Smooth muscle cell (in vitro differentiated cells): ENCODE results near the gene POMC. TPM values are rescaled to one million over a fixed set of nuclear protein-coding genes. Genes with fewer than 3 reads are reported as not detected.

Source experiments
- DNase-seq: peaks from one replicate; lab custom pipeline; 2025; ENCODE audit not compliant: unreplicated experiment; lab: John Stamatoyannopoulos, UW
- H2AFZ ChIP-seq: fragments of 200-600 bp; sonication (generic); 2 replicates; pipeline ENCODE4 v1.6.0; 2016; ENCODE audit warnings: antibody characterized with exemption, low read depth, mild to moderate bottlenecking
- H3F3A ChIP-seq: fragments of 200-600 bp; sonication (generic); 2 replicates; pipeline ENCODE4 v1.6.0; 2017; ENCODE audit warnings: antibody characterized with exemption, low read depth
- H3K27ac ChIP-seq: fragments of 200-600 bp; sonication (generic); 2 replicates; pipeline ENCODE4 v1.5.1; 2016; ENCODE audit warnings: low read depth, mild to moderate bottlenecking
- H3K27me3 ChIP-seq: fragments of 200-600 bp; sonication (generic); 2 replicates; pipeline ENCODE4 v1.6.1; 2016; ENCODE audit warnings: low read depth, mild to moderate bottlenecking
- H3K36me3 ChIP-seq: fragments of 200-600 bp; sonication (generic); 2 replicates; pipeline ENCODE4 v1.5.1; 2016; ENCODE audit warnings: low read depth
- H3K4me1 ChIP-seq: fragments of 200-600 bp; sonication (generic); 2 replicates; pipeline ENCODE4 v1.5.1; 2016; ENCODE audit warnings: low read depth
- H3K4me2 ChIP-seq: fragments of 200-600 bp; sonication (generic); 2 replicates; pipeline ENCODE4 v1.6.0; 2016; ENCODE audit warnings: mild to moderate bottlenecking
- H3K4me3 ChIP-seq: fragments of 200-600 bp; sonication (generic); 2 replicates; pipeline ENCODE4 v1.5.1; 2016; ENCODE audit warnings: mild to moderate bottlenecking
- H3K79me2 ChIP-seq: fragments of 200-600 bp; sonication (generic); 2 replicates; pipeline ENCODE4 v1.6.0; 2016; ENCODE audit warnings: low read depth, mild to moderate bottlenecking
- H3K9ac ChIP-seq: fragments of 200-600 bp; sonication (generic); 2 replicates; pipeline ENCODE4 v1.6.0; 2016; ENCODE audit warnings: low read depth
- H3K9me3 ChIP-seq: fragments of 200-600 bp; sonication (generic); replicated peaks from 2 replicates; pipeline ENCODE4 v1.5.1; 2016; ENCODE audit warnings: low read depth
- H4K20me1 ChIP-seq: fragments of 200-600 bp; sonication (generic); 2 replicates; pipeline ENCODE4 v1.6.0; 2016; ENCODE audit warnings: low read depth
- WGBS: methylation state at CpG from one replicate; pipeline ENCODE4 v1.1.7; 2016; ENCODE audit warnings: low lambda C conversion rate; 5-methylcytosine and 5-hydroxymethylcytosine counted together
- polyA plus RNA-seq: library from polyadenylated mRNA; unstranded; fragments of >200 nt; fragmentation: Nextera tagmentation; extraction: Ambion mirVana; gene quantifications from 2 replicates; pipeline ENCODE4 v1.2.1, GENCODE V29; 2016
- total RNA-seq: library from RNA; depleted of rRNA; stranded (reverse); fragments of >200 nt; gene quantifications from 2 replicates; pipeline ENCODE4 v1.2.3, GENCODE V29; 2014
- TF ChIP-seq, protein P1 (sequence below): fragments of 200-600 bp; sonication (generic); IDR thresholded peaks from 2 replicates; pipeline ENCODE4 v1.5.1; 2017; ENCODE audit warnings: borderline replicate concordance, mild to moderate bottlenecking, antibody characterized with exemption; ENCODE audit not compliant: insufficient read depth, poor library complexity, severe bottlenecking

POMC gene
- total and polyA plus RNA-seq, 2 experiments from 2014 or later = not detected

GRCh38 chr2:25194576-25195122 lies 26.3 kb upstream of the POMC start:
- H3K9ac ChIP-seq = no peak overlapping the region
- H3K27me3 ChIP-seq = no peaks in the 10 kb centered on the region
- H4K20me1 ChIP-seq = no peaks in the 10 kb centered on the region
- no peak overlapping the region for H2AFZ ChIP-seq
- TF ChIP-seq, protein P1, sequence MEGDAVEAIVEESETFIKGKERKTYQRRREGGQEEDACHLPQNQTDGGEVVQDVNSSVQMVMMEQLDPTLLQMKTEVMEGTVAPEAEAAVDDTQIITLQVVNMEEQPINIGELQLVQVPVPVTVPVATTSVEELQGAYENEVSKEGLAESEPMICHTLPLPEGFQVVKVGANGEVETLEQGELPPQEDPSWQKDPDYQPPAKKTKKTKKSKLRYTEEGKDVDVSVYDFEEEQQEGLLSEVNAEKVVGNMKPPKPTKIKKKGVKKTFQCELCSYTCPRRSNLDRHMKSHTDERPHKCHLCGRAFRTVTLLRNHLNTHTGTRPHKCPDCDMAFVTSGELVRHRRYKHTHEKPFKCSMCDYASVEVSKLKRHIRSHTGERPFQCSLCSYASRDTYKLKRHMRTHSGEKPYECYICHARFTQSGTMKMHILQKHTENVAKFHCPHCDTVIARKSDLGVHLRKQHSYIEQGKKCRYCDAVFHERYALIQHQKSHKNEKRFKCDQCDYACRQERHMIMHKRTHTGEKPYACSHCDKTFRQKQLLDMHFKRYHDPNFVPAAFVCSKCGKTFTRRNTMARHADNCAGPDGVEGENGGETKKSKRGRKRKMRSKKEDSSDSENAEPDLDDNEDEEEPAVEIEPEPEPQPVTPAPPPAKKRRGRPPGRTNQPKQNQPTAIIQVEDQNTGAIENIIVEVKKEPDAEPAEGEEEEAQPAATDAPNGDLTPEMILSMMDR = no peak
- H3K4me3 ChIP-seq = no peak overlapping the region
- no peaks in the 10 kb centered on the region for H3K9me3 ChIP-seq
- no peaks in the 10 kb centered on the region for H3K79me2 ChIP-seq
- no peaks in the 10 kb centered on the region for H3K4me1 ChIP-seq
- H3F3A ChIP-seq = no peaks in the 10 kb centered on the region
- no peaks in the 10 kb centered on the region for H3K36me3 ChIP-seq
- H3K4me2 ChIP-seq = no peak overlapping the region
- WGBS = 76% methylated on average over 9 of the region's 9 CpGs
- H3K27ac ChIP-seq = no peak overlapping the region
- DNase-seq = no peak

DNA sequence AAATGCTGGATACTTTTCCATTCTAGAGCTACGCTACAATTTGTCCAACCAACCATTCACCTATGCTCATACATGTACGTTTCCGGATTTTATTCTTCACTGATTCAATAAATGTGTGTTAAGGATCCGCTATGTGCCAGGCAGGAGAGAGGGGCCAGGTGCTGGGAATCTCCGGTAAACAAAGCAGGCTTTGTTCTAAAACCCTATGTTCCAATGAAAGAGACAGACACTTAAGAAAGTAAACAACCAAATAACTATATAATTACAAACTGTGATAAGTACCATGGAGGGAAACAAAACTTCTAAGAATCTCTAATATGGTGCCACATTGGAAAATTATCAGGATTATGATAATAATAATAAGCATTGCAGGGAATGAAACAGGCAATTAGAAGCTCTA lies 22.2 kb upstream of the POMC start:
- Histone ChIP-seq H3K79me2 (no peaks in the 10 kb centered on the region), H3K9me3 (no peaks in the 10 kb centered on the region), H3K36me3 (no peaks in the 10 kb centered on the region), H3K27ac (no peak overlapping the region), H3K9ac (no peak overlapping the region), H2AFZ (no peak overlapping the region), H3K4me3 (no peak overlapping the region), H3F3A (no peaks in the 10 kb centered on the region), H3K4me1 (no peaks in the 10 kb centered on the region), H3K27me3 (no peaks in the 10 kb centered on the region), H3K4me2 (no peak overlapping the region), H4K20me1 (no peaks in the 10 kb centered on the region)
- DNase-seq = no peak
- TF ChIP-seq, protein P1 = no peak
- 93% methylated on average over 5 of the region's 5 CpGs for WGBS

DNA sequence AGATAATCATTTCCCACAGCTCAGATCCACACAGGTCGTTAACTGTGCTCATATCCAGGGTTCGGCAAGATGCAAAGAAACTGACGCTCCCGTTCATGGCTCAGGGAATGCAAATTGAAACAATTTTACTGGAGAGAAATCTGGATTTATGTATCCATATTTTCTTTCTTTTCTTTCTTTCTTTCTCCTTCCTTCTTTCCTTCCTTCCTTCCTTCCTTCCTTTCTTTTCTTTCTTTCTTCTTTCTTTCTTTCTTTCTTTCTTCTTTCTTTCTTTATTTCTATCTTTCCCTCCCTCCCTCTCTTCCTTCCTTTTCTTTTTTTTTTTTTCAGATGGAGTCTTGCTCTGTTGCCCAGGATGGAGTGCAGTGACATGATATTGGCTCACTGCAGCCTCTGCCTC lies 20.0 kb upstream of the POMC start:
- Histone ChIP-seq H3K9me3 (no peaks in the 10 kb centered on the region), H2AFZ (no peak overlapping the region), H3K4me3 (no peak overlapping the region), H3K9ac (no peak overlapping the region), H3K79me2 (no peaks in the 10 kb centered on the region), H3F3A (no peaks in the 10 kb centered on the region), H3K27ac (no peak overlapping the region), H3K4me1 (no peaks in the 10 kb centered on the region), H4K20me1 (no peaks in the 10 kb centered on the region), H3K27me3 (no peaks in the 10 kb centered on the region), H3K4me2 (no peak overlapping the region), H3K36me3 (no peaks in the 10 kb centered on the region)
- no peak for DNase-seq
- WGBS = 92% methylated on average over 4 of the region's 4 CpGs
- TF ChIP-seq, protein P1 = no peak

- H3K36me3 ChIP-seq = no peaks in the 10 kb centered on the region
- H3K4me3 ChIP-seq = no peak overlapping the region
- no peak overlapping the region for H3K4me2 ChIP-seq
- TF ChIP-seq, protein P1 = no peak
- 84% methylated on average over 11 of the region's 11 CpGs for WGBS
- no peaks in the 10 kb centered on the region for H3K27me3 ChIP-seq
- H3F3A ChIP-seq = no peaks in the 10 kb centered on the region
- H3K79me2 ChIP-seq = no peaks in the 10 kb centered on the region
- no peaks in the 10 kb centered on the region for H4K20me1 ChIP-seq
- H3K27ac ChIP-seq = no peak overlapping the region
- H3K9me3 ChIP-seq = no peaks in the 10 kb centered on the region
- H3K9ac ChIP-seq = no peak overlapping the region
- no peak overlapping the region for H2AFZ ChIP-seq
- DNase-seq = no peak
- no peaks in the 10 kb centered on the region for H3K4me1 ChIP-seq
These were observed 19.5 kb upstream of the POMC start for GRCh38 chr2:25187729-25188350.
